Heart left ventricle (tissue), 13 donors: Measurements from ENCODE around the gene CD40.

Experiments
- POLR2A ChIP-seq, 2 donors: fragments of 450-650 bp; IDR thresholded peaks; one replicate each; pipeline ENCODE4 v1.6.1; 2017; ENCODE audit warnings: antibody characterized with exemption in 2 of 2, mild to moderate bottlenecking in 2 of 2, moderate library complexity in 2 of 2
- TF ChIP-seq, protein P1 (sequence below), 12 donors: fragments of 200-600 bp; sonication (generic) in 4 of 12; IDR thresholded peaks; one replicate each; pipeline versions ENCODE4 v1.5.0 to v1.8.0; 2018 to 2022; ENCODE audit warnings: antibody characterized with exemption in 12 of 12, mild to moderate bottlenecking in 5 of 12
- donor health status: ischemic (EF 13 %, LVEDD 7.1; RV severe dilation, severe dysfunction).
- donor health status: DM: no; HTN: yes; CAD: no.
- donor health status: DM: no; HTN: no; CAD: no.
- donor health status: ischemic (EF 25% LVEDD 6.9; RV normal size, moderate dysfunction).
- donor health status: ischemic (EF 25% LVEDD 5.7; RV mildly dilated, moderate dysfunction).
- donor health status: ischemic (EF 35%, LVEDD 5.7; RV mildly dilated, moderate dysfunction).
- donor health status: nonischemic (EF 11% LVEDD 7.7; RV severe dilation, severe dysfunction).
- donor health status: DM: yes; HTN: yes; CAD: no.
- donor health status: PGD.
- donor health status: ischemic (EF 29% LVEDD 5.4; RV normal size, mild dysfunction).
- donor health status: nonischemic (EF 23%, LVEDD 6.1; RV moderate dilation, normal function).

DNA sequence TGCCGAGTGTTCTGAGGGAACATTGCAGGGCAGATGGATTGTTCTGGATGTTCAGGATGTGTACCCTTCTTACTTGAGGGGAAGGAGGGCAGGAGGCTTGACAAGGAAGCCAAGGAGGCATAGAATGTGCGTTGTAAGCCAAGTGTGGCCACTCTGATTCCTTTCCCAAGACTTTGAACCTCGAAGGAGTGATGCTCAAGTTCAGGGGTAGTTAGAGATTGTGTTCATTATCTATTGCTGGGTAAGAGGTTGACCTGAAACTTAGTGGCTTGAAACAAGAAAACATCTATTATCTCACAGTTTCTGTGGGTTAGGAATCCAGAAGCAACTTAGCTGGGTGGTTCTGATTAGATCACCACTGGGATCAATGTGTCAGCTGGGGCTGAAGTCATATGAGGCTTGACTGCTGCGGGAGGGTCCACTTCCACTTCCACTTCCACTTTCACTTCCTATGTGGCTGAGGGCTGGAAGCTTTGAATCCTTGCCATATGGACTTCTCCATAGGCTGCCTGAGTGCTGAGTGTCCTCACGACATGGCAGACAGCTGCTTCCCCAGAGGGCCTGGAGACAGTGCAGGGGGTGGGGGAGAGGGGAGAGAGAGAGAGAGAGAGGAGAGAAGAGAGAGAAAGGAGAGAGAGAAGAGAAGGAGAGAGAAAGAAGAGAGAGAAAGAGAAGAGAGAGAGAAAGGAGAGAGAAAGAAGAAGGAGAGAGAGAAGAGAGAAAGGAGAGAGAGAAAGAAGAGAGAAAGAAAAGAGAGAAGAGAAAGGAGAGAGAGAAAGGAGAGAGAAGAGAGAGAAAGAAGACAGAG, 6.9 kb upstream of the CD40 start:
- no peak for TF ChIP-seq POLR2A (IDR thresholded peaks at IDR 0.05)
- TF ChIP-seq, protein P1, sequence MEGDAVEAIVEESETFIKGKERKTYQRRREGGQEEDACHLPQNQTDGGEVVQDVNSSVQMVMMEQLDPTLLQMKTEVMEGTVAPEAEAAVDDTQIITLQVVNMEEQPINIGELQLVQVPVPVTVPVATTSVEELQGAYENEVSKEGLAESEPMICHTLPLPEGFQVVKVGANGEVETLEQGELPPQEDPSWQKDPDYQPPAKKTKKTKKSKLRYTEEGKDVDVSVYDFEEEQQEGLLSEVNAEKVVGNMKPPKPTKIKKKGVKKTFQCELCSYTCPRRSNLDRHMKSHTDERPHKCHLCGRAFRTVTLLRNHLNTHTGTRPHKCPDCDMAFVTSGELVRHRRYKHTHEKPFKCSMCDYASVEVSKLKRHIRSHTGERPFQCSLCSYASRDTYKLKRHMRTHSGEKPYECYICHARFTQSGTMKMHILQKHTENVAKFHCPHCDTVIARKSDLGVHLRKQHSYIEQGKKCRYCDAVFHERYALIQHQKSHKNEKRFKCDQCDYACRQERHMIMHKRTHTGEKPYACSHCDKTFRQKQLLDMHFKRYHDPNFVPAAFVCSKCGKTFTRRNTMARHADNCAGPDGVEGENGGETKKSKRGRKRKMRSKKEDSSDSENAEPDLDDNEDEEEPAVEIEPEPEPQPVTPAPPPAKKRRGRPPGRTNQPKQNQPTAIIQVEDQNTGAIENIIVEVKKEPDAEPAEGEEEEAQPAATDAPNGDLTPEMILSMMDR (IDR thresholded peaks at IDR 0.05) = no peak
